ENCODE measurements around the gene FAM210B.

DNA sequence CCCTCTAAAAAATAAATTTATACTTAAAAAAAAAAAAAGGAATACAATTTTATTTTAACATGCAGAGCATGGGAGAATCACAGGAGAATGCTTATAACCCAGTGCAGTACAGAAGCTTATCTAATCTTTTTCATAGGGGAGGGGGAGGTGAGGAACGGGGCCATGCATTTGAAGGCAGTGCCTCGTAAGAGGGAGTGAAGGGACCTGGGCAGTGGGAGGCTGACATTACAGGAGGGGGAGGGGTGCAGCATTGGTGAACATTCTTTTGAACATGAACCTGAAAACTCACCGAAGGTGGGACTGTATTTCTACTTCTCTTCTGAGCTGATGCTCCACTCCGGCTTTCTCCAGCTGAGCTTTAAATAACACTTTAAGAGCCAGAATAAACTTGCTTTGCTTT, 23.9 kb downstream of the FAM210B start:
- TF ChIP-seq CEBPB (IDR thresholded peaks at IDR 0.05) (no peak), MAX (IDR thresholded peaks at IDR 0.05) (no peak), BCL3 (IDR thresholded peaks at IDR 0.05) (no peak), POLR2A (IDR thresholded peaks at IDR 0.05; ENCODE audit: low read length) (no peak), RNF2 (IDR thresholded peaks at IDR 0.05; ENCODE audit: borderline replicate concordance, low read depth) (no peak), RAD21 (conservative IDR thresholded peaks at IDR 0.05 in 1 of 2, IDR thresholded peaks at IDR 0.05 in 1 of 2) (no peak)
- TF ChIP-seq, protein P1, sequence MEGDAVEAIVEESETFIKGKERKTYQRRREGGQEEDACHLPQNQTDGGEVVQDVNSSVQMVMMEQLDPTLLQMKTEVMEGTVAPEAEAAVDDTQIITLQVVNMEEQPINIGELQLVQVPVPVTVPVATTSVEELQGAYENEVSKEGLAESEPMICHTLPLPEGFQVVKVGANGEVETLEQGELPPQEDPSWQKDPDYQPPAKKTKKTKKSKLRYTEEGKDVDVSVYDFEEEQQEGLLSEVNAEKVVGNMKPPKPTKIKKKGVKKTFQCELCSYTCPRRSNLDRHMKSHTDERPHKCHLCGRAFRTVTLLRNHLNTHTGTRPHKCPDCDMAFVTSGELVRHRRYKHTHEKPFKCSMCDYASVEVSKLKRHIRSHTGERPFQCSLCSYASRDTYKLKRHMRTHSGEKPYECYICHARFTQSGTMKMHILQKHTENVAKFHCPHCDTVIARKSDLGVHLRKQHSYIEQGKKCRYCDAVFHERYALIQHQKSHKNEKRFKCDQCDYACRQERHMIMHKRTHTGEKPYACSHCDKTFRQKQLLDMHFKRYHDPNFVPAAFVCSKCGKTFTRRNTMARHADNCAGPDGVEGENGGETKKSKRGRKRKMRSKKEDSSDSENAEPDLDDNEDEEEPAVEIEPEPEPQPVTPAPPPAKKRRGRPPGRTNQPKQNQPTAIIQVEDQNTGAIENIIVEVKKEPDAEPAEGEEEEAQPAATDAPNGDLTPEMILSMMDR (IDR thresholded peaks at IDR 0.05): no peak
- TF ChIP-seq, protein P2, sequence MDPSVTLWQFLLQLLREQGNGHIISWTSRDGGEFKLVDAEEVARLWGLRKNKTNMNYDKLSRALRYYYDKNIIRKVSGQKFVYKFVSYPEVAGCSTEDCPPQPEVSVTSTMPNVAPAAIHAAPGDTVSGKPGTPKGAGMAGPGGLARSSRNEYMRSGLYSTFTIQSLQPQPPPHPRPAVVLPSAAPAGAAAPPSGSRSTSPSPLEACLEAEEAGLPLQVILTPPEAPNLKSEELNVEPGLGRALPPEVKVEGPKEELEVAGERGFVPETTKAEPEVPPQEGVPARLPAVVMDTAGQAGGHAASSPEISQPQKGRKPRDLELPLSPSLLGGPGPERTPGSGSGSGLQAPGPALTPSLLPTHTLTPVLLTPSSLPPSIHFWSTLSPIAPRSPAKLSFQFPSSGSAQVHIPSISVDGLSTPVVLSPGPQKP (IDR thresholded peaks at IDR 0.05; ENCODE audit: low read depth, low read length): no peak
- TF ChIP-seq, protein P3, sequence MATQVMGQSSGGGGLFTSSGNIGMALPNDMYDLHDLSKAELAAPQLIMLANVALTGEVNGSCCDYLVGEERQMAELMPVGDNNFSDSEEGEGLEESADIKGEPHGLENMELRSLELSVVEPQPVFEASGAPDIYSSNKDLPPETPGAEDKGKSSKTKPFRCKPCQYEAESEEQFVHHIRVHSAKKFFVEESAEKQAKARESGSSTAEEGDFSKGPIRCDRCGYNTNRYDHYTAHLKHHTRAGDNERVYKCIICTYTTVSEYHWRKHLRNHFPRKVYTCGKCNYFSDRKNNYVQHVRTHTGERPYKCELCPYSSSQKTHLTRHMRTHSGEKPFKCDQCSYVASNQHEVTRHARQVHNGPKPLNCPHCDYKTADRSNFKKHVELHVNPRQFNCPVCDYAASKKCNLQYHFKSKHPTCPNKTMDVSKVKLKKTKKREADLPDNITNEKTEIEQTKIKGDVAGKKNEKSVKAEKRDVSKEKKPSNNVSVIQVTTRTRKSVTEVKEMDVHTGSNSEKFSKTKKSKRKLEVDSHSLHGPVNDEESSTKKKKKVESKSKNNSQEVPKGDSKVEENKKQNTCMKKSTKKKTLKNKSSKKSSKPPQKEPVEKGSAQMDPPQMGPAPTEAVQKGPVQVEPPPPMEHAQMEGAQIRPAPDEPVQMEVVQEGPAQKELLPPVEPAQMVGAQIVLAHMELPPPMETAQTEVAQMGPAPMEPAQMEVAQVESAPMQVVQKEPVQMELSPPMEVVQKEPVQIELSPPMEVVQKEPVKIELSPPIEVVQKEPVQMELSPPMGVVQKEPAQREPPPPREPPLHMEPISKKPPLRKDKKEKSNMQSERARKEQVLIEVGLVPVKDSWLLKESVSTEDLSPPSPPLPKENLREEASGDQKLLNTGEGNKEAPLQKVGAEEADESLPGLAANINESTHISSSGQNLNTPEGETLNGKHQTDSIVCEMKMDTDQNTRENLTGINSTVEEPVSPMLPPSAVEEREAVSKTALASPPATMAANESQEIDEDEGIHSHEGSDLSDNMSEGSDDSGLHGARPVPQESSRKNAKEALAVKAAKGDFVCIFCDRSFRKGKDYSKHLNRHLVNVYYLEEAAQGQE (IDR thresholded peaks at IDR 0.05): no peak
